H9 (cell line): ENCODE measurements around the gene CACHD1. TPM values are rescaled to one million over a fixed set of nuclear protein-coding genes. Genes with fewer than 3 reads are reported as not detected.

Source experiments
- DNase-seq: peaks from one replicate; pipeline ENCODE4 v3.0.0-alpha.2; 2017
- H2AFZ ChIP-seq: one replicate; pipeline ENCODE4 v1.6.1; 2013; ENCODE audit warnings: mild to moderate bottlenecking, low read length, control low read depth, moderate library complexity
- H2AK5ac ChIP-seq: 2 replicates; pipeline ENCODE4 v1.6.1; 2013; ENCODE audit warnings: low read length, control low read depth, mixed read lengths; ENCODE audit not compliant: insufficient read length
- H2BK120ac ChIP-seq: one replicate; pipeline ENCODE4 v1.6.1; 2013; ENCODE audit warnings: low read depth, mild to moderate bottlenecking, low read length, control low read depth, inconsistent platforms; ENCODE audit not compliant: poor library complexity, severe bottlenecking
- H2BK12ac ChIP-seq: 2 replicates; pipeline ENCODE4 v1.6.1; 2013; ENCODE audit warnings: low read length, control low read depth, mixed read lengths, low read depth; ENCODE audit not compliant: insufficient read length
- H2BK15ac ChIP-seq: 2 replicates; pipeline ENCODE4 v1.6.1; 2013; ENCODE audit warnings: low read depth, low read length, control low read depth
- H2BK20ac ChIP-seq: one replicate; pipeline ENCODE4 v1.6.1; 2013; ENCODE audit warnings: low read depth, mild to moderate bottlenecking, low read length, control low read depth, inconsistent platforms; ENCODE audit not compliant: poor library complexity, severe bottlenecking
- H2BK5ac ChIP-seq: 2 replicates; pipeline ENCODE4 v1.6.1; 2013; ENCODE audit warnings: low read length, control low read depth, mixed read lengths; ENCODE audit not compliant: insufficient read length
- H3K14ac ChIP-seq: 2 replicates; pipeline ENCODE4 v1.6.1; 2013; ENCODE audit warnings: low read length, control low read depth; ENCODE audit not compliant: insufficient read depth
- H3K18ac ChIP-seq: 2 replicates; pipeline ENCODE4 v1.6.1; 2013; ENCODE audit warnings: low read depth, mild to moderate bottlenecking, mixed read lengths, low read length, control low read depth; ENCODE audit not compliant: insufficient read length
- H3K23ac ChIP-seq: 2 replicates; pipeline ENCODE4 v1.6.1; 2013; ENCODE audit warnings: low read length, control low read depth, mixed read lengths, low read depth; ENCODE audit not compliant: insufficient read length
- H3K23me2 ChIP-seq: 2 replicates; pipeline ENCODE4 v1.6.1; 2013; ENCODE audit warnings: low read depth, mild to moderate bottlenecking, mixed read lengths, low read length, control low read depth; ENCODE audit not compliant: insufficient read length, poor library complexity, severe bottlenecking
- H3K27ac ChIP-seq: 2 replicates; pipeline ENCODE4 v1.5.1; 2013; ENCODE audit warnings: low read length, control low read depth, mixed read lengths, low read depth; ENCODE audit not compliant: insufficient read length
- H3K27me3 ChIP-seq: 2 replicates; pipeline ENCODE4 v1.6.1; 2013; ENCODE audit warnings: low read length, control low read depth, inconsistent platforms; ENCODE audit not compliant: insufficient read depth
- H3K4ac ChIP-seq: 2 replicates; pipeline ENCODE4 v1.6.1; 2013; ENCODE audit warnings: low read depth, mild to moderate bottlenecking, control low read depth, inconsistent platforms, low read length, moderate library complexity
- H3K4me1 ChIP-seq: 2 replicates; pipeline ENCODE4 v1.6.1; 2013; ENCODE audit warnings: low read length, control low read depth, inconsistent platforms; ENCODE audit not compliant: insufficient read depth
- H3K4me2 ChIP-seq: 2 replicates; pipeline ENCODE4 v1.6.1; 2013; ENCODE audit warnings: low read length, control low read depth, mixed read lengths; ENCODE audit not compliant: insufficient read length, insufficient read depth
- H3K56ac ChIP-seq: 2 replicates; pipeline ENCODE4 v1.6.1; 2013; ENCODE audit warnings: low read depth, mild to moderate bottlenecking, mixed read lengths, low read length, control low read depth; ENCODE audit not compliant: insufficient read length
- H3K79me1 ChIP-seq: 2 replicates; pipeline ENCODE4 v1.6.1; 2013; ENCODE audit warnings: low read depth, mild to moderate bottlenecking, moderate library complexity, low read length, control low read depth, inconsistent platforms; ENCODE audit not compliant: insufficient read depth, poor library complexity, severe bottlenecking
- H3K79me2 ChIP-seq: 2 replicates; pipeline ENCODE4 v1.6.1; 2013; ENCODE audit warnings: low read length, control low read depth, inconsistent platforms; ENCODE audit not compliant: insufficient read depth
- H3K9ac ChIP-seq: 2 replicates; pipeline ENCODE4 v1.6.1; 2013; ENCODE audit warnings: low read length, control low read depth, mixed read lengths; ENCODE audit not compliant: insufficient read length; ENCODE audit errors: extremely low read depth
- H3K9me3 ChIP-seq: one replicate; pipeline ENCODE4 v1.6.1; 2013; ENCODE audit warnings: low read depth, low read length, inconsistent platforms; ENCODE audit not compliant: control insufficient read depth
- H3T11ph ChIP-seq: one replicate; pipeline ENCODE4 v1.6.1; 2013; ENCODE audit warnings: mild to moderate bottlenecking, low read length, control low read depth, inconsistent platforms
- H4K20me1 ChIP-seq: one replicate; pipeline ENCODE4 v1.6.1; 2013; ENCODE audit not compliant: control insufficient read depth, insufficient read length, insufficient read depth
- H4K5ac ChIP-seq: 2 replicates; pipeline ENCODE4 v1.6.1; 2013; ENCODE audit warnings: low read depth, mild to moderate bottlenecking, mixed read lengths, low read length, control low read depth; ENCODE audit not compliant: insufficient read length
- H4K8ac ChIP-seq: replicated peaks from 2 replicates; pipeline ENCODE4 v1.6.1; 2013; ENCODE audit warnings: low read length, control low read depth, mixed read lengths, low read depth; ENCODE audit not compliant: insufficient read length
- H4K91ac ChIP-seq: 2 replicates; pipeline ENCODE4 v1.6.1; 2013; ENCODE audit warnings: low read depth, mild to moderate bottlenecking, moderate library complexity, mixed read lengths, low read length, control low read depth; ENCODE audit not compliant: insufficient read length
- H3K27ac Mint-ChIP-seq, 3 experiments: 2 replicates in 2 of 3; 3 replicates in 1 of 3; pipeline ENCODE4 v1.8.0; 2020 to 2021; ENCODE audit warnings: mixed read lengths in 3 of 3, mild to moderate bottlenecking in 1 of 3, moderate library complexity in 1 of 3
- H3K27me3 Mint-ChIP-seq: 2 replicates; pipeline ENCODE4 v1.8.0; 2021; ENCODE audit warnings: low read depth, mild to moderate bottlenecking, moderate library complexity, mixed read lengths
- H3K36me3 Mint-ChIP-seq, 3 experiments: 2 replicates in 2 of 3; 3 replicates in 1 of 3; pipeline ENCODE4 v1.8.0; 2020 to 2021; ENCODE audit warnings: low read depth in 3 of 3, mixed read lengths in 3 of 3; ENCODE audit not compliant: insufficient read depth in 1 of 3
- H3K4me1 Mint-ChIP-seq, 2 experiments: 2 replicates each; pipeline ENCODE4 v1.8.0; 2020; ENCODE audit warnings: mixed read lengths in 2 of 2
- H3K4me3 Mint-ChIP-seq, 2 experiments: 2 replicates in 1 of 2; 3 replicates in 1 of 2; pipeline ENCODE4 v1.8.0; 2020 to 2021; ENCODE audit warnings: mild to moderate bottlenecking in 2 of 2, mixed read lengths in 2 of 2, moderate library complexity in 1 of 2
- H3K9me3 Mint-ChIP-seq, 2 experiments: 2 replicates in 1 of 2; 3 replicates in 1 of 2; pipeline ENCODE4 v1.8.0; 2020; ENCODE audit warnings: mild to moderate bottlenecking in 2 of 2, mixed read lengths in 2 of 2, moderate library complexity in 1 of 2
- WGBS: extraction: QIAGEN DNeasy Blood & Tissue Kit; methylation state at CpG from one replicate; pipeline ENCODE4 v1.1.7; 2013; ENCODE audit warnings: missing lambda C conversion rate, low lambda C conversion rate, mixed read lengths; ENCODE audit not compliant: insufficient read length; ENCODE audit errors: extremely low coverage; 5-methylcytosine and 5-hydroxymethylcytosine counted together
- total RNA-seq: library from RNA; stranded (reverse); gene quantifications from 2 replicates; pipeline ENCODE4 v1.2.1, GENCODE V29; 2021
- TF ChIP-seq, protein P1 (sequence below): fragments of 200-600 bp; sonication (generic); conservative IDR thresholded peaks from 3 replicates; pipeline ENCODE4 v1.8.0; 2021; ENCODE audit warnings: antibody characterized with exemption, mild to moderate bottlenecking

CACHD1 gene
- total RNA-seq, 1 experiment from 2014 or later, result 94.2 TPM

DNA sequence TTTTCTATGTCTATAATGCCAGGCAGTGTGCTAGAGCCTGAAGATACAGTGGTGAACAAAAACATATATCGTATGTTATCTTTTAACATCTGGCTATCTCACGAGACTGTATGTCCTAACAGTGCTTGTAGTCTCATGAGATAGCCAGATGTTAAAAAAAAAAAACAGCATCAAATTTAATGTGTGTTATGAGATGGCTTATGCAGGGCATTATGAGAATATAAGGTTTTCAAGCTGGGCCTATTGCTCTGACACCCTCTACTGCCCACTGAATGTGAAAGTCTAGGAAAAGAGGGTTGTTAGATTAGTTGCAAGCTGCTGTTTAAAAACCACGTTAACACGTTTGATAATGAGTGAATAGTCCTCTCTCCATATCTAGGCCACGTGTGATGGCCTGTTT is 109.8 kb downstream of the CACHD1 start:
- H3K27me3 Mint-ChIP-seq, result no peaks in the 10 kb centered on the region

More for the DNA sequence above, 109.8 kb downstream of the CACHD1 start:
- Histone ChIP-seq H3K23ac (no peak overlapping the region), H2BK15ac (no peak overlapping the region), H3K23me2 (no peaks in the 10 kb centered on the region), H3K4me2 (no peak overlapping the region), H3T11ph (no peak overlapping the region), H3K9ac (no peak overlapping the region), H4K91ac (no peak overlapping the region), H3K9me3 (no peaks in the 10 kb centered on the region), H3K79me1 (peaks cover 5% of the 10 kb centered on the region), H4K5ac (no peak overlapping the region), H3K79me2 (peaks cover 6% of the 10 kb centered on the region; the same call in 1 of the 2 replicates), H2BK12ac (no peak overlapping the region), H3K4me1 (peaks cover 4% of the 10 kb centered on the region; the same call in 1 of the 2 replicates), H4K8ac (no peak overlapping the region), H2AFZ (no peak overlapping the region), H2AK5ac (no peak overlapping the region), H3K4ac (no peak overlapping the region), H2BK120ac (no peak overlapping the region), H3K14ac (no peak overlapping the region), H2BK5ac (no peak overlapping the region), H3K18ac (no peak overlapping the region), H3K27ac (no peak overlapping the region), H2BK20ac (no peak overlapping the region), H4K20me1 (no peaks in the 10 kb centered on the region), H3K56ac (no peak overlapping the region), H3K27me3 (no peaks in the 10 kb centered on the region)
- WGBS, result no CpG with 5 or more reads among the region's 5 CpGs
- Mint-ChIP-seq H3K4me3 (no peak overlapping the region), H3K4me1 (peaks cover 52 to 60% of the 10 kb centered on the region in 2 experiments), H3K9me3 (no peaks in the 10 kb centered on the region), H3K36me3 (peaks cover 0 to 6% (median 4%) of the 10 kb centered on the region in 3 experiments; a peak in 3 of 7 replicates), H3K27ac (no peak overlapping the region; a peak in 1 of 7 replicates)
- DNase-seq, result no peak
- TF ChIP-seq, protein P1, sequence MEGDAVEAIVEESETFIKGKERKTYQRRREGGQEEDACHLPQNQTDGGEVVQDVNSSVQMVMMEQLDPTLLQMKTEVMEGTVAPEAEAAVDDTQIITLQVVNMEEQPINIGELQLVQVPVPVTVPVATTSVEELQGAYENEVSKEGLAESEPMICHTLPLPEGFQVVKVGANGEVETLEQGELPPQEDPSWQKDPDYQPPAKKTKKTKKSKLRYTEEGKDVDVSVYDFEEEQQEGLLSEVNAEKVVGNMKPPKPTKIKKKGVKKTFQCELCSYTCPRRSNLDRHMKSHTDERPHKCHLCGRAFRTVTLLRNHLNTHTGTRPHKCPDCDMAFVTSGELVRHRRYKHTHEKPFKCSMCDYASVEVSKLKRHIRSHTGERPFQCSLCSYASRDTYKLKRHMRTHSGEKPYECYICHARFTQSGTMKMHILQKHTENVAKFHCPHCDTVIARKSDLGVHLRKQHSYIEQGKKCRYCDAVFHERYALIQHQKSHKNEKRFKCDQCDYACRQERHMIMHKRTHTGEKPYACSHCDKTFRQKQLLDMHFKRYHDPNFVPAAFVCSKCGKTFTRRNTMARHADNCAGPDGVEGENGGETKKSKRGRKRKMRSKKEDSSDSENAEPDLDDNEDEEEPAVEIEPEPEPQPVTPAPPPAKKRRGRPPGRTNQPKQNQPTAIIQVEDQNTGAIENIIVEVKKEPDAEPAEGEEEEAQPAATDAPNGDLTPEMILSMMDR, result no peak
